ENCODE results near the gene NUDCD3.
"Not testable (repeated sequence)": the region's sequence is repeated elsewhere in the genome, so short reads cannot be mapped to it uniquely, and the experiment has no call there.

NUDCD3 gene

GRCh38 chr7:44511236-44511635 is 20.8 kb upstream of the NUDCD3 start:
- CTCF ChIA-PET = no interaction called here
- DNase-seq (ENCODE audit: extremely low spot score) = no peak
- TF ChIP-seq LEF1 (IDR thresholded peaks at IDR 0.05; ENCODE audit: borderline replicate concordance) = no peak
- no peak for TF ChIP-seq L3MBTL2 (conservative IDR thresholded peaks at IDR 0.05)
- no peak for TF ChIP-seq ARNT (IDR thresholded peaks at IDR 0.05)
- POLR2A ChIA-PET = interaction anchor here (1.5 kb wide), 1 partner anchor 20 kb away, joined by 3 read pairs; the partner anchor contains the start of gene NUDCD3

- DNase-seq (ENCODE audit: extremely low spot score) = no peak
- POLR2A ChIA-PET = no interaction called here
- CTCF ChIA-PET = no interaction called here
- TF ChIP-seq BHLHE40 (IDR thresholded peaks at IDR 0.05; ENCODE audit: borderline replicate concordance) (no peak), FOXA1 (IDR thresholded peaks at IDR 0.05) (no peak), CTBP1 (IDR thresholded peaks at IDR 0.05; ENCODE audit: borderline replicate concordance) (no peak), NFRKB (IDR thresholded peaks at IDR 0.05) (no peak), FOXK2 (IDR thresholded peaks at IDR 0.05) (no peak), L3MBTL2 (conservative IDR thresholded peaks at IDR 0.05) (no peak), ELF4 (IDR thresholded peaks at IDR 0.05) (no peak), FOXM1 (IDR thresholded peaks at IDR 0.05; ENCODE audit: borderline replicate concordance) (no peak), ZNF384 (IDR thresholded peaks at IDR 0.05) (no peak), ARNT (IDR thresholded peaks at IDR 0.05) (no peak), LEF1 (IDR thresholded peaks at IDR 0.05; ENCODE audit: borderline replicate concordance) (no peak), TARDBP (IDR thresholded peaks at IDR 0.05) (no peak), SP1 (IDR thresholded peaks at IDR 0.05) (no peak), HDGF (IDR thresholded peaks at IDR 0.05; ENCODE audit: borderline replicate concordance) (no peak), SUZ12 (IDR thresholded peaks at IDR 0.05) (no peak), PKNOX1 (IDR thresholded peaks at IDR 0.05) (no peak)
Measured at GRCh38 chr7:44508328-44509030, 18.0 kb upstream of the NUDCD3 start.

- CTCF ChIA-PET; POLR2A ChIA-PET; DNase-seq (ENCODE audit: extremely low spot score): not testable (repeated sequence)
Measured at GRCh38 chr7:44506592-44507288, 16.3 kb upstream of the NUDCD3 start.

GRCh38 chr7:44505595-44505994 is 15.1 kb upstream of the NUDCD3 start:
- no peak for TF ChIP-seq BHLHE40 (IDR thresholded peaks at IDR 0.05; ENCODE audit: borderline replicate concordance)
- TF ChIP-seq LEF1 (IDR thresholded peaks at IDR 0.05; ENCODE audit: borderline replicate concordance) = no peak
- TF ChIP-seq PKNOX1 (IDR thresholded peaks at IDR 0.05) = no peak
- no peak for TF ChIP-seq HDGF (IDR thresholded peaks at IDR 0.05; ENCODE audit: borderline replicate concordance)
- TF ChIP-seq L3MBTL2 (conservative IDR thresholded peaks at IDR 0.05) = no peak
- TF ChIP-seq SUZ12 (IDR thresholded peaks at IDR 0.05) = no peak
- no peak for TF ChIP-seq TARDBP (IDR thresholded peaks at IDR 0.05)
- TF ChIP-seq FOXK2 (IDR thresholded peaks at IDR 0.05) = no peak
- no peak for TF ChIP-seq FOXA1 (IDR thresholded peaks at IDR 0.05)
- CTCF ChIA-PET = no interaction called here
- POLR2A ChIA-PET = no interaction called here
- no peak for DNase-seq (ENCODE audit: extremely low spot score)

DNA sequence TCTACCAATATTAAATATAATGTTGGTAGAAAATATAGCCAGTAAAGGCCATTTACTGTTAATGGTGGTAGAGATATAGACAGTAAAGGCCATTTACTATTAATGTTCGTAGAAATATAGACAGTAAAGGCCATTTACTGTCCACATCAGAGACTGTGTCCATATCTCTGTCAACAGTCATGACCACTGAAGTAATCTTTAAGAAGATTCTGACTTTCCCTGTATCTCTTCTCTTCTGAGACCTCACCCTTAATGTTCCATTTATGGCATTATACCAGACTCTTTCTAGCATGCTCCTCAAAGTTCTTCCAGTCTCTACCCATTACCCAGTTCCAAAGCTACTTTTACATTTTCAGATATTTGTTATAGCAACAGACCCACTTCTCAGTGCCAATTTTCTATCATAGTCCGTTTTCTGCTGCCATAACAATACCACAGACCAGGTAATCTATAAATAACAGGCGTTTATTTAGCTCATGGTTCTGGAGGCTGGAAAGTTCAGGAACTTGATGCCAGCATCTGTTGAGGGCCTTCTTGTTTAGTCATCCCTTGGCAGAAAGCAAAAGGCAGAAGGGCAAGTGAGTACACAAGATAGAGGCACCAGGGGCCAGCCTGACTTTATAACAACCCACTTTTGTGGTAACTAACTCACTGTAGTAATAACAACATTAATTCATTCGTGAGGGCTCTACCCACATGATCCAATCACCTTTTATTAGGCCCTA is 7.9 kb upstream of the NUDCD3 start:
- ChIA-PET POLR2A (interaction anchor here (1.0 kb wide), 1 partner anchor 9 kb away, joined by 3 read pairs; no protein-coding TSS in a partner anchor), CTCF (no interaction called here)
- TF ChIP-seq L3MBTL2 (conservative IDR thresholded peaks at IDR 0.05) (no peak), LEF1 (IDR thresholded peaks at IDR 0.05; ENCODE audit: borderline replicate concordance) (no peak), PKNOX1 (IDR thresholded peaks at IDR 0.05) (no peak)
- DNase-seq (ENCODE audit: extremely low spot score) = no peak

GRCh38 chr7:44497155-44498027 is 6.9 kb upstream of the NUDCD3 start:
- no peak for DNase-seq (ENCODE audit: extremely low spot score)
- no peak for TF ChIP-seq TARDBP (IDR thresholded peaks at IDR 0.05)
- no peak for TF ChIP-seq FOXA1 (IDR thresholded peaks at IDR 0.05)
- no peak for TF ChIP-seq LEF1 (IDR thresholded peaks at IDR 0.05; ENCODE audit: borderline replicate concordance)
- no peak for TF ChIP-seq ARNT (IDR thresholded peaks at IDR 0.05)
- no peak for TF ChIP-seq CTBP1 (IDR thresholded peaks at IDR 0.05; ENCODE audit: borderline replicate concordance)
- TF ChIP-seq ELF4 (IDR thresholded peaks at IDR 0.05) = no peak
- no peak for TF ChIP-seq FOXM1 (IDR thresholded peaks at IDR 0.05; ENCODE audit: borderline replicate concordance)
- no peak for TF ChIP-seq FOXK2 (IDR thresholded peaks at IDR 0.05)
- no peak for TF ChIP-seq BHLHE40 (IDR thresholded peaks at IDR 0.05; ENCODE audit: borderline replicate concordance)
- TF ChIP-seq PKNOX1 (IDR thresholded peaks at IDR 0.05) = no peak
- TF ChIP-seq SP1 (IDR thresholded peaks at IDR 0.05) = no peak
- no peak for TF ChIP-seq ZNF384 (IDR thresholded peaks at IDR 0.05)
- TF ChIP-seq HDGF (IDR thresholded peaks at IDR 0.05; ENCODE audit: borderline replicate concordance) = no peak
- no peak for TF ChIP-seq L3MBTL2 (conservative IDR thresholded peaks at IDR 0.05)
- no peak for TF ChIP-seq NFRKB (IDR thresholded peaks at IDR 0.05)
- TF ChIP-seq SUZ12 (IDR thresholded peaks at IDR 0.05) = no peak
- ChIA-PET POLR2A (no interaction called here), CTCF (no interaction called here)

Measured in HEK293T (cell line).